Osteoblast (primary cell): ENCODE data around the gene PRSS21. TPM values are rescaled to one million over a fixed set of nuclear protein-coding genes. Genes with fewer than 3 reads are reported as not detected.

Source experiments
- DNase-seq: peaks from one replicate; pipeline ENCODE4 v3.0.0; 2011; ENCODE audit warnings: low spot score, mixed read lengths; ENCODE audit not compliant: insufficient read length; ENCODE audit errors: missing footprints
- H2AFZ ChIP-seq: 2 replicates; pipeline ENCODE4 v1.6.0; 2011; ENCODE audit warnings: mild to moderate bottlenecking, low read length
- H3K27ac ChIP-seq: 2 replicates; pipeline ENCODE4 v1.5.1; 2011; ENCODE audit warnings: mild to moderate bottlenecking, low read depth, low read length, moderate library complexity
- H3K27me3 ChIP-seq: 2 replicates; pipeline ENCODE4 v1.6.0; 2012; ENCODE audit warnings: mild to moderate bottlenecking, control low read depth, inconsistent platforms, low read length, moderate library complexity; ENCODE audit not compliant: insufficient read depth
- H3K36me3 ChIP-seq: 2 replicates; pipeline ENCODE4 v1.5.1; 2011; ENCODE audit warnings: mild to moderate bottlenecking, low read length, control low read depth, moderate library complexity; ENCODE audit not compliant: insufficient read depth
- H3K4me1 ChIP-seq: 2 replicates; pipeline ENCODE4 v1.5.1; 2011; ENCODE audit warnings: mild to moderate bottlenecking, low read length, control low read depth, moderate library complexity; ENCODE audit not compliant: insufficient read depth
- H3K4me2 ChIP-seq: 2 replicates; pipeline ENCODE4 v1.6.0; 2011; ENCODE audit warnings: mild to moderate bottlenecking, low read length; ENCODE audit not compliant: insufficient read depth
- H3K4me3 ChIP-seq: fragments of 200-600 bp; sonication (generic); 3 replicates; pipeline ENCODE4 v1.5.1; 2012; ENCODE audit warnings: mild to moderate bottlenecking, low read length, inconsistent platforms; ENCODE audit not compliant: insufficient read depth
- H3K79me2 ChIP-seq: 2 replicates; pipeline ENCODE4 v1.6.0; 2012; ENCODE audit warnings: mild to moderate bottlenecking, low read length, control low read depth, inconsistent platforms; ENCODE audit not compliant: insufficient read depth
- H3K9me3 ChIP-seq: 2 replicates; pipeline ENCODE4 v1.5.1; 2011; ENCODE audit warnings: low read depth, low read length, control low read depth
- H4K20me1 ChIP-seq: 2 replicates; pipeline ENCODE4 v1.6.0; 2012; ENCODE audit warnings: mild to moderate bottlenecking, low read length, control low read depth; ENCODE audit not compliant: insufficient read depth
- CTCF ChIP-seq: IDR thresholded peaks from 2 replicates; pipeline ENCODE4 v1.5.1; 2011; ENCODE audit warnings: mild to moderate bottlenecking, low read depth, low read length, moderate library complexity; ENCODE audit errors: extremely low read depth
- total RNA-seq: library from RNA; depleted of rRNA; stranded (reverse); fragments of >200 nt; gene quantifications from 2 replicates; pipeline ENCODE4 v1.2.3, GENCODE V29; 2012

PRSS21 gene
- total RNA-seq, 1 donor, result not detected

- no peak overlapping the region for H3K4me2 ChIP-seq
- TF ChIP-seq CTCF, result no peak
- no peak overlapping the region for H2AFZ ChIP-seq
- no peak overlapping the region for H3K4me3 ChIP-seq
- H3K9me3 ChIP-seq, result peaks cover 6% of the 10 kb centered on the region
- H3K4me1 ChIP-seq, result no peaks in the 10 kb centered on the region
- H3K79me2 ChIP-seq, result no peaks in the 10 kb centered on the region
- H3K27ac ChIP-seq, result no peak overlapping the region
- H3K36me3 ChIP-seq, result no peaks in the 10 kb centered on the region
- peak; percentile 69 for DNase-seq
- peaks cover 21% of the 10 kb centered on the region for H3K27me3 ChIP-seq
- H4K20me1 ChIP-seq, result no peaks in the 10 kb centered on the region
These were observed 10.8 kb upstream of the PRSS21 start for GRCh38 chr16:2806286-2806685.

- no peaks in the 10 kb centered on the region for H3K36me3 ChIP-seq
- H3K4me3 ChIP-seq, result no peak overlapping the region
- no peaks in the 10 kb centered on the region for H3K79me2 ChIP-seq
- H4K20me1 ChIP-seq, result no peaks in the 10 kb centered on the region
- H2AFZ ChIP-seq, result no peak overlapping the region
- no peak overlapping the region for H3K27ac ChIP-seq
- TF ChIP-seq CTCF, result no peak
- no peak overlapping the region for H3K4me2 ChIP-seq
- no peaks in the 10 kb centered on the region for H3K4me1 ChIP-seq
- no peak for DNase-seq
- peaks cover 6% of the 10 kb centered on the region for H3K9me3 ChIP-seq
- peaks cover 29% of the 10 kb centered on the region for H3K27me3 ChIP-seq
These were observed 8.9 kb upstream of the PRSS21 start for GRCh38 chr16:2808181-2808580.

GRCh38 chr16:2809149-2809760 lies 7.8 kb upstream of the PRSS21 start:
- peaks cover 2% of the 10 kb centered on the region for H3K9me3 ChIP-seq
- DNase-seq, result peak; percentile 17
- H3K4me1 ChIP-seq, result no peaks in the 10 kb centered on the region
- H3K27me3 ChIP-seq, result peaks cover 29% of the 10 kb centered on the region
- H3K27ac ChIP-seq, result no peak overlapping the region
- H4K20me1 ChIP-seq, result no peaks in the 10 kb centered on the region
- H2AFZ ChIP-seq, result no peak overlapping the region
- no peak overlapping the region for H3K4me2 ChIP-seq
- no peaks in the 10 kb centered on the region for H3K36me3 ChIP-seq
- no peak overlapping the region for H3K4me3 ChIP-seq
- no peaks in the 10 kb centered on the region for H3K79me2 ChIP-seq
- TF ChIP-seq CTCF, result no peak

GRCh38 chr16:2810651-2811050 lies 6.4 kb upstream of the PRSS21 start:
- H2AFZ ChIP-seq, result no peak overlapping the region
- H3K4me2 ChIP-seq, result no peak overlapping the region
- DNase-seq, result peak; percentile 59
- H4K20me1 ChIP-seq, result no peaks in the 10 kb centered on the region
- H3K4me3 ChIP-seq, result no peak overlapping the region
- no peak overlapping the region for H3K27ac ChIP-seq
- no peak for TF ChIP-seq CTCF
- H3K79me2 ChIP-seq, result no peaks in the 10 kb centered on the region
- no peaks in the 10 kb centered on the region for H3K9me3 ChIP-seq
- peaks cover 38% of the 10 kb centered on the region for H3K27me3 ChIP-seq
- no peaks in the 10 kb centered on the region for H3K4me1 ChIP-seq
- H3K36me3 ChIP-seq, result no peaks in the 10 kb centered on the region
